PFSK-1 (cell line): ENCODE measurements around the gene STIP1.
A peak's percentile ranks its signal among the peaks of the same experiment; 100 is the strongest.

Experiments used
- FOXP2 ChIP-seq: optimal IDR thresholded peaks from 2 replicates; pipeline ENCODE3; 2011; ENCODE audit warnings: borderline replicate concordance, control low read depth, inconsistent platforms; ENCODE audit not compliant: insufficient read depth; ENCODE audit errors: extremely low read length, extremely low read depth
- POLR2AphosphoS5 ChIP-seq: IDR thresholded peaks from 2 replicates; pipeline ENCODE4 v1.6.1; 2012; ENCODE audit warnings: low read depth, mild to moderate bottlenecking, control low read depth, low read length, moderate library complexity
- SIN3A ChIP-seq: IDR thresholded peaks from 2 replicates; pipeline ENCODE4 v1.6.1; 2012; ENCODE audit warnings: mild to moderate bottlenecking, low read length, moderate library complexity, borderline replicate concordance; ENCODE audit not compliant: insufficient read depth
- TAF1 ChIP-seq: IDR thresholded peaks from 2 replicates; pipeline ENCODE4 v1.6.1; 2012; ENCODE audit warnings: low read length, control low read depth, borderline replicate concordance; ENCODE audit not compliant: insufficient read depth
- TF ChIP-seq, protein P1 (sequence below), 2 experiments: IDR thresholded peaks; 2 replicates each; pipeline versions ENCODE4 v1.6.1 to v1.8.0; 2011 to 2012; ENCODE audit warnings: low read depth in 2 of 2, low read length in 2 of 2, control low read depth in 1 of 2, inconsistent platforms in 1 of 2, mild to moderate bottlenecking in 1 of 2, moderate library complexity in 1 of 2; ENCODE audit not compliant: insufficient read depth in 1 of 2

Gene STIP1

DNA sequence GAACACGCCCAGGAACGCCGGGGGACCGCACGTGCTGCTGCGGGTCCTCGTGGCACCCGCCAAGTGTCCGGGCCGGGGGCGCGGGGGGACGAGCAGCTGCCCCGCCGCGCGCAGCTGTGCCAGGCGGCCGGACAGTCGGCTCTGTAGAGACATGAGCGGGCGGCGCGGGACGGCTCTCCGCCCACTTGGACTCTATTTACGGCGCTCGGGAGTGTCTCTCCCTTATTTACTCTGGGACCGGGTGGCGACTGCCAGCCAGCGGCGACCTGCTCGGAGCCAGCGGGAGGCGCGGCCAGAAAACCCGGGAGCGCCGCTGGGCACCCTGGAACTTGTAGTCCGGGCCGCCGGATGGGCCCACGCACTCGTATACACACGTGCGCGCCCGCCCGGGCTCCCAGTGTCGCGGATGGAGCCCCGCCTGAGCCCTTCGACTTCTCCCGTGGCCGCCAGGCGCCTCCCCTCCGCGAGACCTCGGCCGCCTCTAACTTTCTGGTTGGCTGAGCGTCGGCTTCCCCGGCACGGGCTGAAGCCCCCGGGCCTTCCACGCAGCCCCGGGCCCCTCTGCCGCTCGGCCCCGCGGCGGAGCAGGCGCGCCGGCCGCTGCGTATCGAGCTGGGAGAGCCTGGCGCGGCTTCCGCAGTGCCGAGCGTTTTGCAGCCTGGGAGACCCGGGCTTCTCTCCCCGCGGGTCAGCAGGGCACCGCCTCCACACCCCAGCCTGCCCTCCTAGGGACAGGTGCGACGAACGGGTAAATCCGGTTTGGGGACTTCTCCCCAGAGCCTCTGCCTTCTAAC lies 19.9 kb upstream of the STIP1 start, which contains the start of gene MACROD1:
MACROD1 (minus strand) TSS at position 272 of the 794 bp plus-strand sequence; CDS start at position 153, 119 bp downstream.
- TF ChIP-seq POLR2AphosphoS5 (peak; percentile 80), SIN3A (peak; percentile 83; the same call in 1 of the 2 replicates), TAF1 (0 out of 2 replicates have a peak, but pooled peaks have one; percentile 61), FOXP2 (peak; percentile 58)
- TF ChIP-seq, protein P1, sequence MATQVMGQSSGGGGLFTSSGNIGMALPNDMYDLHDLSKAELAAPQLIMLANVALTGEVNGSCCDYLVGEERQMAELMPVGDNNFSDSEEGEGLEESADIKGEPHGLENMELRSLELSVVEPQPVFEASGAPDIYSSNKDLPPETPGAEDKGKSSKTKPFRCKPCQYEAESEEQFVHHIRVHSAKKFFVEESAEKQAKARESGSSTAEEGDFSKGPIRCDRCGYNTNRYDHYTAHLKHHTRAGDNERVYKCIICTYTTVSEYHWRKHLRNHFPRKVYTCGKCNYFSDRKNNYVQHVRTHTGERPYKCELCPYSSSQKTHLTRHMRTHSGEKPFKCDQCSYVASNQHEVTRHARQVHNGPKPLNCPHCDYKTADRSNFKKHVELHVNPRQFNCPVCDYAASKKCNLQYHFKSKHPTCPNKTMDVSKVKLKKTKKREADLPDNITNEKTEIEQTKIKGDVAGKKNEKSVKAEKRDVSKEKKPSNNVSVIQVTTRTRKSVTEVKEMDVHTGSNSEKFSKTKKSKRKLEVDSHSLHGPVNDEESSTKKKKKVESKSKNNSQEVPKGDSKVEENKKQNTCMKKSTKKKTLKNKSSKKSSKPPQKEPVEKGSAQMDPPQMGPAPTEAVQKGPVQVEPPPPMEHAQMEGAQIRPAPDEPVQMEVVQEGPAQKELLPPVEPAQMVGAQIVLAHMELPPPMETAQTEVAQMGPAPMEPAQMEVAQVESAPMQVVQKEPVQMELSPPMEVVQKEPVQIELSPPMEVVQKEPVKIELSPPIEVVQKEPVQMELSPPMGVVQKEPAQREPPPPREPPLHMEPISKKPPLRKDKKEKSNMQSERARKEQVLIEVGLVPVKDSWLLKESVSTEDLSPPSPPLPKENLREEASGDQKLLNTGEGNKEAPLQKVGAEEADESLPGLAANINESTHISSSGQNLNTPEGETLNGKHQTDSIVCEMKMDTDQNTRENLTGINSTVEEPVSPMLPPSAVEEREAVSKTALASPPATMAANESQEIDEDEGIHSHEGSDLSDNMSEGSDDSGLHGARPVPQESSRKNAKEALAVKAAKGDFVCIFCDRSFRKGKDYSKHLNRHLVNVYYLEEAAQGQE (IDR thresholded peaks at IDR 0.05; ENCODE audit: insufficient read depth in 1 of 2, low read depth in 2 of 2, low read length in 2 of 2) = no peak

DNA sequence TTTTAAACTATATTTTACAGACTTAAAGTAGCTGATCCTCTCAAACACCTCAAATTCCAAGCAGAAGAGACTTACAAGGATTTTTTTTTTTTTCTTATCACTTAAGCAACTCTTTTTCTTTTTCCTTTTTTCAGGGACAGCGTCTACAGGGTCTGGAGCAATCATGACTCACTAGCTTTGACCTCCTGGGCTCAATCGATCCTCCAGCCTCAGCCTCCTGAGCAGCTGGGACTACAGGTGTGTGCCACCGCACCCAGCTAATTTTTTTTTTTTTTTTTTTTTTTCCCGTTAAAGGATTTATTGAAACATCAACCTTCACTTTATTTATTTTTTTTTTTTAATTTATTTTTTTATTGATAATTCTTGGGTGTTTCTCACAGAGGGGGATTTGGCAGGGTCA lies 15.6 kb upstream of the STIP1 start:
- no peak for TF ChIP-seq SIN3A
- no peak for TF ChIP-seq POLR2AphosphoS5
- TF ChIP-seq TAF1 = no peak
- no peak for TF ChIP-seq FOXP2
- TF ChIP-seq, protein P1 (IDR thresholded peaks at IDR 0.05; ENCODE audit: insufficient read depth in 1 of 2, low read depth in 2 of 2, low read length in 2 of 2) = no peak

- no peak for TF ChIP-seq FOXP2
These were observed 12.2 kb upstream of the STIP1 start for GRCh38 chr11:64173616-64174355.

DNA sequence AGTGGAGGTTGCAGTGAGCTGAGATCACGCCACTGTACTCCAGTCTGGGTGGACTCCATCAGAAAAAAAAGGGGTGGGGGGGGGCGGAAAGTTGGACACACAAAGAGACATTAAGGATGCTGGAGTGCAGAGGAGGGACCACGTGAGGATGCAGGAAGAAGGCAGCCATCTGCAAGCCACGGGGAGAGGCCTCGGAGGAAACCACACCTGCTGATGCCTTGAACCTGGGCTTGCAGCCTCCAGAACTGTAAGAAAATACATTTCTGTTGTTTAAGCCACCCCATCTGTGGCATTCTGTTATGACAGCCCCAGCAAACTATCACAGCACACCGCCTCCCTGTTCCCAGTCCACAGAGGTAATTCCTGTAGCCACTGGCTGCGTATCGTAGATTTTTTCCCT lies 9.2 kb upstream of the STIP1 start:
- TF ChIP-seq POLR2AphosphoS5 (no peak), FOXP2 (no peak), SIN3A (no peak), TAF1 (no peak)
- TF ChIP-seq, protein P1 (IDR thresholded peaks at IDR 0.05; ENCODE audit: insufficient read depth in 1 of 2, low read depth in 2 of 2, low read length in 2 of 2) = no peak

GRCh38 chr11:64178203-64178602 lies 7.8 kb upstream of the STIP1 start:
- TF ChIP-seq, protein P1 (IDR thresholded peaks at IDR 0.05; ENCODE audit: insufficient read depth in 1 of 2, low read depth in 2 of 2, low read length in 2 of 2) = no peak
- TF ChIP-seq FOXP2 = no peak
- TF ChIP-seq SIN3A = no peak
- TF ChIP-seq TAF1 = no peak
- no peak for TF ChIP-seq POLR2AphosphoS5
